ENCODE data around the gene PYCR2. TPM values are rescaled to one million over a fixed set of nuclear protein-coding genes. Genes with fewer than 3 reads are reported as not detected.
A peak's percentile ranks its signal among the peaks of the same experiment; 100 is the strongest.

PYCR2 gene
- total RNA-seq, 1 donor from 2014 or later: 19.5 TPM

DNA sequence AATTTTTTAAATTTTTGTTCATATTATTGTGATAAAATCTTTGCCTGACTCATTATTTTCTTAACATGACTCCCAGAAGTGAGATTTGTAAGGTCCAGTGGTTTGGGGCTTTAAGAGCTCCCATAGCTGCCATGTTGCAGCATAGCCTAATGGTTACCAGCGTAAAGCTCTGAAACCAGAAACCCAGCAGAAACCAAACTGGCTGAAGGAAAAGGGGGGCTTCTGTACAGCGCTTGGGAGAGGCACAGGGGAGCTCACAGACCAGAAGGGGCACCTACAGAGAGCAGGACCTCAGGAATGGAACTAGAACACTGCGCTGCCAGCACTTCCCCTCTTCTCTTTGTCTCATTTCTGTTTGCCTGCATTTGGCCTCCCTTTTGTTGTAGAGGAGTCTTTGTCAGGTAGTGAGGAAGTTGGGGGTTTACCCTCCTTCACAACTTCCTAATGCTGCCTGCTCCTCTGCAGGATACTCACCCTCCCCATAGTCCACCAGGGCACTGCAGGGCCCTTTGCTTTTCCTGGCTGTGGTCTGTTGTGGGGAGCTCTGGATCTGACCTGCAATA, 2.6 kb upstream of the PYCR2 start:
- TF ChIP-seq, protein P1, sequence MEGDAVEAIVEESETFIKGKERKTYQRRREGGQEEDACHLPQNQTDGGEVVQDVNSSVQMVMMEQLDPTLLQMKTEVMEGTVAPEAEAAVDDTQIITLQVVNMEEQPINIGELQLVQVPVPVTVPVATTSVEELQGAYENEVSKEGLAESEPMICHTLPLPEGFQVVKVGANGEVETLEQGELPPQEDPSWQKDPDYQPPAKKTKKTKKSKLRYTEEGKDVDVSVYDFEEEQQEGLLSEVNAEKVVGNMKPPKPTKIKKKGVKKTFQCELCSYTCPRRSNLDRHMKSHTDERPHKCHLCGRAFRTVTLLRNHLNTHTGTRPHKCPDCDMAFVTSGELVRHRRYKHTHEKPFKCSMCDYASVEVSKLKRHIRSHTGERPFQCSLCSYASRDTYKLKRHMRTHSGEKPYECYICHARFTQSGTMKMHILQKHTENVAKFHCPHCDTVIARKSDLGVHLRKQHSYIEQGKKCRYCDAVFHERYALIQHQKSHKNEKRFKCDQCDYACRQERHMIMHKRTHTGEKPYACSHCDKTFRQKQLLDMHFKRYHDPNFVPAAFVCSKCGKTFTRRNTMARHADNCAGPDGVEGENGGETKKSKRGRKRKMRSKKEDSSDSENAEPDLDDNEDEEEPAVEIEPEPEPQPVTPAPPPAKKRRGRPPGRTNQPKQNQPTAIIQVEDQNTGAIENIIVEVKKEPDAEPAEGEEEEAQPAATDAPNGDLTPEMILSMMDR (IDR thresholded peaks at IDR 0.05; ENCODE audit: insufficient read depth, low read length, severe bottlenecking): no peak
- H3K27me3 ChIP-seq (ENCODE audit: control insufficient read depth, insufficient read depth, low read length): no peaks in the 10 kb centered on the region
- H3K36me3 ChIP-seq (ENCODE audit: control insufficient read depth, insufficient read depth, low read length): peaks cover 5% of the 10 kb centered on the region
- no peak for FAIRE-seq
- no peak for DNase-seq (ENCODE audit: low read depth)
- no peak overlapping the region for H3K4me3 ChIP-seq (ENCODE audit: low read depth, low read length)

DNA sequence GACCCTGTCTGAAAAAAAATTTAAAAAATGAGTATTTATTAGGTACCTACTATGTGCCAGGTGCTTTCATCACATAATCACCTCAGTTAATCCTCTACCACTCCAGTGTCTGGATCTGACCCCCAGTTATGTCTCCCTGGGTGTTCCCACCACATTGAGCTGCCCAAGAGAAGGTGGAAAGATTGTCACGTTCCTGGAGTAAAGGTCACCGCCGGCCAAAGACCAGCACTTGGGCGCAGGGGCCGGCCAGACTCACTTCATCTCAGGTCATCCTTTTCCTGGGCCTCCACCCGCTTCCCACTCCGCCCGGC, 714 bp downstream of the PYCR2 start:
- TF ChIP-seq, protein P1 (IDR thresholded peaks at IDR 0.05; ENCODE audit: insufficient read depth, low read length, severe bottlenecking): no peak
- Histone ChIP-seq H3K4me3 (ENCODE audit: low read depth, low read length) (peak overlapping the region; percentile 99), H3K27me3 (ENCODE audit: control insufficient read depth, insufficient read depth, low read length) (no peaks in the 10 kb centered on the region), H3K36me3 (ENCODE audit: control insufficient read depth, insufficient read depth, low read length) (peaks cover 17% of the 10 kb centered on the region)
- no peak for DNase-seq (ENCODE audit: low read depth)
- no peak for FAIRE-seq

DNA sequence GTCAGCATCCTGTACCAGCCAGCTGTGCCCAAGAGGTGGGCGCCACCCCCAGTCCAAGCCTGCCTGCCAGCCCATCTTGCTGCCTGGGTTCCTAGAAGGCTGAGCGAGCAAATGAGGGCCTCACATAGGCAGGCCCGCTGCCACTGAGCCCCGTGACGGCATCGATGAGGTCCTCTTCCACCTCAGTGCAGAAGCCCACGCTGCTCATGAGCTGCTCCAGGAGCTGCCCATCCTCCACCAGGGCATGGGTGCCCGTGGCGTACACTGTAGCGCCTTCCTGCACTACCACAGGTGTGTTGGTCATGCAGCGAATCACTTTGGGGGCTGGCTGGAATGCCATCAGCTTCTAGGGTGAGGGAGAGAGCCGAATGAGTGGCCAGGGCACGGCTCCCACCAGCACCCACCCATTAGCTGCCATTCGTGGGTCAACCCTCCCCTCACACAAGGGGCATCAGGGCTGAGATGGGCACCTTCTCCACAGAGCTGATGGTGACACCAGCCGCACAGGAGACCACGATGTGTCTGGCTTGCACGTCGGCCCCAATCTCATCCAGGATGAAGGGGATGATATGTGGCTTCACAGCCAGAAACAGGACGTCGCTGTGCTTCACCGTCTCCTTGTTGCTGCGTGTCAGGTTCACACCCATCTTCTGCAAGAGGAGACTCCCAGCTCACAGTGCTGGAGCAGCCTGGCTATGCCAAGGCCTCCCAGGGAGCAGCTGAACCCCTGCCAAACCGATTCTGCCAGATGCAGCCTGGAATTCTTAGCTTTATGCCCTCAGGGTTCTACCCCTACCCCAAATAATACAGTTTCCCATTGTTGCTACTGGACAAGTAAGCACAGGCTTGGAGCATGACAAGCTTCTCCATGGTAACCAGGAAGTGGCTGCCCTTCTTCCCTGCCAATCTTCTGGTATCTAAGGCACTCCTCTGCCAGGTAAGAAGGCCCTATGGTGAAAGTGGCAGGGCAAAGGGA, 2.0 kb downstream of the PYCR2 start:
- FAIRE-seq (peak; percentile 60), DNase-seq (ENCODE audit: low read depth) (peak; percentile 96)
- Histone ChIP-seq H3K4me3 (ENCODE audit: low read depth, low read length) (no peak overlapping the region), H3K27me3 (ENCODE audit: control insufficient read depth, insufficient read depth, low read length) (no peaks in the 10 kb centered on the region), H3K36me3 (ENCODE audit: control insufficient read depth, insufficient read depth, low read length) (peaks cover 19% of the 10 kb centered on the region)
- TF ChIP-seq, protein P1 (IDR thresholded peaks at IDR 0.05; ENCODE audit: insufficient read depth, low read length, severe bottlenecking): no peak

DNA sequence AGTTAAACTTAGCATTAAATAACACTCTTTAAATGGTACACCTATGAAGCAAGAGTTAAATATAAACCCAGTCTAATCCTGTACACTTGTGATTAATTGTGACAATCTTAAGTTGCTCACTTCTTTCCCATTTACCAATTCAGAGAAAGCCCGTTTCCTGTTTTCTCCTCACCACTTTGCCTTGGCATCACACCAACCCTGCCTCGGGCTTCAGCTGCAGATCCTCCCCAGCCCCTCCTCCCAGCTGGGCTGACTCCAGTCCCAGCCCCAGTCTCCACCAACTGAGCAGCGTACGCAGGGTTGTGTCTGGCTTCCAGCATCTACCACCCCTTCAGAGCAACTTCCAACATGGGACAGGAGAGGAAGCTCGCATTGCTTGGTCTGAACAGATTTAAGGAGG, 4.1 kb downstream of the PYCR2 start:
- Histone ChIP-seq H3K4me3 (ENCODE audit: low read depth, low read length) (no peak overlapping the region), H3K27me3 (ENCODE audit: control insufficient read depth, insufficient read depth, low read length) (no peaks in the 10 kb centered on the region), H3K36me3 (ENCODE audit: control insufficient read depth, insufficient read depth, low read length) (peaks cover 19% of the 10 kb centered on the region)
- TF ChIP-seq, protein P1 (IDR thresholded peaks at IDR 0.05; ENCODE audit: insufficient read depth, low read length, severe bottlenecking): no peak
- DNase-seq (ENCODE audit: low read depth) (peak; percentile 93), FAIRE-seq (no peak)

DNA sequence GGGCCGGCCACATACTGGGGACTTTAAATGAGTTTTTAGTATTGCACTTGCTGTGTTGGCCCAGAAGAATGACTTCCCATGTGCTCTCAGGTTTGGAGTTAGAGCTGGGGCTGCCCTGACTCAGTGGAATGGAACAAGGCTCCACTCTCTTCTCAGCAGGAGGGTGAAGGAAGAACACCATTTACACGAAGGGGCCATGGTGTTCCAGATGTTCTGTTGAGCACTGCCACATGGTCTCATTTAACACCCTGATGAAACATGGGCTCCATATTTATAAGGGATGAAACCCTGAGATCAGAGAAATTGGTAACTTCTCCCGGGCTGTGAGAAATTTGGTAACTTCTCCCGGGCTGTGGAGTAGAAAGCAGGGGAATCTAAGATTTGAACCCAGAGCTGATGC, 5.8 kb downstream of the PYCR2 start:
- TF ChIP-seq, protein P1 (IDR thresholded peaks at IDR 0.05; ENCODE audit: insufficient read depth, low read length, severe bottlenecking): no peak
- Histone ChIP-seq H3K4me3 (ENCODE audit: low read depth, low read length) (no peak overlapping the region), H3K27me3 (ENCODE audit: control insufficient read depth, insufficient read depth, low read length) (no peaks in the 10 kb centered on the region), H3K36me3 (ENCODE audit: control insufficient read depth, insufficient read depth, low read length) (peaks cover 19% of the 10 kb centered on the region)
- FAIRE-seq (no peak), DNase-seq (ENCODE audit: low read depth) (no peak)
